WTC11 (cell line): Measurements from ENCODE around the gene CTXN3. TPM values are rescaled to one million over a fixed set of nuclear protein-coding genes. Genes with fewer than 3 reads are reported as not detected.

ENCODE experiments used
- ATAC-seq: fragments of 200-7000 bp; cut with Tn5 transposase; 2 replicates; pipeline ENCODE4 v1.10.0; 2021; ENCODE audit warnings: mild to moderate bottlenecking, moderate library complexity
- CTCF ChIA-PET: fragments of 300-600 bp; sonication (Branson Sonifier 250); formaldehyde crosslinking; loops from one replicate; lab custom pipeline; 2021; ENCODE audit warnings: antibody characterized with exemption; lab: Charles Lee
- POLR2A ChIA-PET: fragments of 350-600 bp; sonication (Branson Sonifier 250); formaldehyde crosslinking; loops from one replicate; lab custom pipeline; 2021; ENCODE audit warnings: antibody characterized with exemption; lab: Charles Lee
- DNase-seq: peaks from one replicate; pipeline ENCODE4 v3.0.0; 2021; ENCODE audit warnings: low spot score
- H3K27ac Mint-ChIP-seq: 2 replicates; pipeline ENCODE4 v1.8.0; 2021; ENCODE audit warnings: mixed read lengths
- H3K27me3 Mint-ChIP-seq: 2 replicates; pipeline ENCODE4 v1.8.0; 2021; ENCODE audit warnings: low read depth, mild to moderate bottlenecking, moderate library complexity, mixed read lengths
- H3K36me3 Mint-ChIP-seq: 2 replicates; pipeline ENCODE4 v1.8.0; 2021; ENCODE audit warnings: mixed read lengths
- H3K4me1 Mint-ChIP-seq: 2 replicates; pipeline ENCODE4 v1.8.0; 2022; ENCODE audit warnings: mixed read lengths
- H3K4me3 Mint-ChIP-seq: 2 replicates; pipeline ENCODE4 v1.8.0; 2021; ENCODE audit warnings: mild to moderate bottlenecking, moderate library complexity, mixed read lengths
- H3K9me3 Mint-ChIP-seq: 2 replicates; pipeline ENCODE4 v1.8.0; 2021; ENCODE audit warnings: mixed read lengths
- AFF4 ChIP-seq: sonication (generic); formaldehyde crosslinking; IDR thresholded peaks from 2 replicates; pipeline ENCODE4 v1.8.1; 2023; ENCODE audit warnings: mild to moderate bottlenecking, missing genetic modification reagents, borderline replicate concordance
- ATF1 ChIP-seq: sonication (generic); formaldehyde crosslinking; IDR thresholded peaks from 2 replicates; pipeline ENCODE4 v1.8.1; 2023; ENCODE audit warnings: mild to moderate bottlenecking, moderate library complexity, missing genetic modification reagents
- CDX4 ChIP-seq: fragments of 250-450 bp; sonication (Bioruptor Pico); IDR thresholded peaks from 2 replicates; pipeline ENCODE4 v1.9.0; 2021; ENCODE audit warnings: moderate library complexity, mild to moderate bottlenecking, inconsistent platforms, borderline replicate concordance
- ELF4 ChIP-seq: sonication (generic); formaldehyde crosslinking; IDR thresholded peaks from 2 replicates; pipeline ENCODE4 v1.8.1; 2022; ENCODE audit warnings: low read depth, mild to moderate bottlenecking, moderate library complexity, missing genetic modification reagents
- ESRRA ChIP-seq: sonication (generic); formaldehyde crosslinking; IDR thresholded peaks from 2 replicates; pipeline ENCODE4 v1.8.1; 2022; ENCODE audit warnings: mild to moderate bottlenecking, missing genetic modification reagents, borderline replicate concordance
- NFE2L1 ChIP-seq: sonication (generic); formaldehyde crosslinking; IDR thresholded peaks from 2 replicates; pipeline ENCODE4 v1.8.1; 2023; ENCODE audit warnings: missing genetic modification reagents
- NR3C1 ChIP-seq: sonication (generic); formaldehyde crosslinking; conservative IDR thresholded peaks from 2 replicates; pipeline ENCODE4 v1.8.1; 2023; ENCODE audit warnings: low read depth, mild to moderate bottlenecking, missing genetic modification reagents
- PRDM15 ChIP-seq: sonication (generic); formaldehyde crosslinking; IDR thresholded peaks from 2 replicates; pipeline ENCODE4 v1.8.0; 2022; ENCODE audit warnings: missing genetic modification reagents
- PREB ChIP-seq: sonication (generic); formaldehyde crosslinking; IDR thresholded peaks from 2 replicates; pipeline ENCODE4 v1.8.1; 2022; ENCODE audit warnings: mild to moderate bottlenecking, missing genetic modification reagents, moderate library complexity, borderline replicate concordance
- TEAD1 ChIP-seq: sonication (generic); formaldehyde crosslinking; IDR thresholded peaks from 2 replicates; pipeline ENCODE4 v1.8.0; 2022; ENCODE audit warnings: mild to moderate bottlenecking, missing genetic modification reagents
- TP53 ChIP-seq: sonication (generic); formaldehyde crosslinking; IDR thresholded peaks from 2 replicates; pipeline ENCODE4 v1.8.1; 2023; ENCODE audit warnings: mild to moderate bottlenecking, missing genetic modification reagents
- USF2 ChIP-seq: sonication (generic); formaldehyde crosslinking; IDR thresholded peaks from 2 replicates; pipeline ENCODE4 v1.8.1; 2023; ENCODE audit warnings: mild to moderate bottlenecking, missing genetic modification reagents, moderate library complexity
- ZNF232 ChIP-seq: sonication (generic); formaldehyde crosslinking; IDR thresholded peaks from 2 replicates; pipeline ENCODE4 v1.8.0; 2022; ENCODE audit warnings: mild to moderate bottlenecking, missing genetic modification reagents
- total RNA-seq: library from RNA; stranded (reverse); gene quantifications from 3 replicates; pipeline ENCODE4 v1.2.3, GENCODE V29; 2021
- TF ChIP-seq, protein P1 (sequence below): sonication (generic); formaldehyde crosslinking; conservative IDR thresholded peaks from 2 replicates; pipeline ENCODE4 v1.8.1; 2023; ENCODE audit warnings: mild to moderate bottlenecking, low read depth, missing genetic modification reagents, moderate library complexity
- TF ChIP-seq, protein P2 (sequence below): sonication (generic); formaldehyde crosslinking; IDR thresholded peaks from 2 replicates; pipeline ENCODE4 v1.8.0; 2023; ENCODE audit warnings: missing genetic modification reagents
- TF ChIP-seq, protein P3 (sequence below): sonication (generic); formaldehyde crosslinking; IDR thresholded peaks from 2 replicates; pipeline ENCODE4 v1.8.1; 2023; ENCODE audit warnings: mild to moderate bottlenecking, moderate library complexity, missing genetic modification reagents

Gene CTXN3
- total RNA-seq, 1 experiment from 2014 or later: not detected

DNA sequence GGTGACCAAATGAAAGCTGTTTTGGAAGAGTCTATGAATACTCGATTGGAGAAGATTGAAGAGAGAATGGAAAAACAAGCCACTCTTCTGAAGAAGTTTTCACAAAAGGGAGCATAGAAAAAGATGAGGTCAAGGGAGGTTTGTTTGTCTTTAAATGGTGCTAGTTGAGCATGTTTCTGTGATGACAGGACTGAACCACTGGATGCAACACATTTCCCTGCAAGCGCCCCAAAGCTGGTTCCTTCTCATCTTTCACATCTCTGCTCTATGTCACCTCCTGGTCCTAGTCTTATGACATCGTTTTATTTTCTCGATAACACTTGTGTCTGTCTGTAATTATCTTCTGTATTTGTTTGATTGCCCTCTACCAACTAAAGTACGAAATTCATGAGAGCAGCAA lies 50.5 kb downstream of the CTXN3 start (continued):
- TF ChIP-seq NFE2L1 (CRISPR knock-in tag) (no peak), TEAD1 (CRISPR knock-in tag) (no peak), CDX4 (no peak), AFF4 (CRISPR knock-in tag) (no peak), ESRRA (CRISPR knock-in tag) (no peak)
- TF ChIP-seq, protein P1, sequence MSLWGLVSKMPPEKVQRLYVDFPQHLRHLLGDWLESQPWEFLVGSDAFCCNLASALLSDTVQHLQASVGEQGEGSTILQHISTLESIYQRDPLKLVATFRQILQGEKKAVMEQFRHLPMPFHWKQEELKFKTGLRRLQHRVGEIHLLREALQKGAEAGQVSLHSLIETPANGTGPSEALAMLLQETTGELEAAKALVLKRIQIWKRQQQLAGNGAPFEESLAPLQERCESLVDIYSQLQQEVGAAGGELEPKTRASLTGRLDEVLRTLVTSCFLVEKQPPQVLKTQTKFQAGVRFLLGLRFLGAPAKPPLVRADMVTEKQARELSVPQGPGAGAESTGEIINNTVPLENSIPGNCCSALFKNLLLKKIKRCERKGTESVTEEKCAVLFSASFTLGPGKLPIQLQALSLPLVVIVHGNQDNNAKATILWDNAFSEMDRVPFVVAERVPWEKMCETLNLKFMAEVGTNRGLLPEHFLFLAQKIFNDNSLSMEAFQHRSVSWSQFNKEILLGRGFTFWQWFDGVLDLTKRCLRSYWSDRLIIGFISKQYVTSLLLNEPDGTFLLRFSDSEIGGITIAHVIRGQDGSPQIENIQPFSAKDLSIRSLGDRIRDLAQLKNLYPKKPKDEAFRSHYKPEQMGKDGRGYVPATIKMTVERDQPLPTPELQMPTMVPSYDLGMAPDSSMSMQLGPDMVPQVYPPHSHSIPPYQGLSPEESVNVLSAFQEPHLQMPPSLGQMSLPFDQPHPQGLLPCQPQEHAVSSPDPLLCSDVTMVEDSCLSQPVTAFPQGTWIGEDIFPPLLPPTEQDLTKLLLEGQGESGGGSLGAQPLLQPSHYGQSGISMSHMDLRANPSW (CRISPR knock-in tag): no peak

DNA sequence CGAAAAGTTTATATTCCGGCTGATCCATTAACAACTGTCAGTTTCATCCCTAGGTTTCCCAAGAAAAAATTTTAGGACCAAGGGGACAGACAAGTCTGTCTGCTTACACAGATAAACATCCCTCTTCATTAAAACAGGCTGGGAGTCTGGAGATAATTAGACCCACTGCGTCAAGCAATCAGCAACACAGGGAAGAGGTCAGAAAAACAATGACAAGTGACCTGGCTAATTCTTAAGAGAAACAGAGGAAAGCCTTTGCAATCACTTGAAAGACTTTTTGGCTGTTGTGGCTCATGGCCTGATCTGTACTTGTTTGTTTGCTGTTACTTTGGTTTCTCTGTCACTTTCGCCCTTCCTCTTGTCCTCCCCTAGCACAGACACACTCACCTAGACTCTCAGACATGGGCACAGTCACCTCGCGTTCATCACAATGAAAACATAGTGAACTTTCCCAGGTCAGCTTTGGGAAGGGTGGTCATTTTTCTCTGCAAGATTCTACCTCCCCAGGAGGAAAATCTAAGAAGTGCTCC lies 51.4 kb downstream of the CTXN3 start:
- no peaks in the 10 kb centered on the region for H3K36me3 Mint-ChIP-seq
- POLR2A ChIA-PET: no interaction called here
- no peaks in the 10 kb centered on the region for H3K27me3 Mint-ChIP-seq
- CTCF ChIA-PET: no interaction called here
- H3K27ac Mint-ChIP-seq: no peak overlapping the region
- no peaks in the 10 kb centered on the region for H3K9me3 Mint-ChIP-seq
- H3K4me3 Mint-ChIP-seq: no peak overlapping the region
- peaks cover 9% of the 10 kb centered on the region for H3K4me1 Mint-ChIP-seq
- ATAC-seq (no peak), DNase-seq (no peak)
- no peak for TF ChIP-seq PREB (CRISPR knock-in tag)
- no peak for TF ChIP-seq ESRRA (CRISPR knock-in tag)
- TF ChIP-seq ATF1 (CRISPR knock-in tag): no peak
- no peak for TF ChIP-seq NR3C1 (CRISPR knock-in tag)
- TF ChIP-seq, protein P1 (CRISPR knock-in tag): no peak
- TF ChIP-seq, protein P2, sequence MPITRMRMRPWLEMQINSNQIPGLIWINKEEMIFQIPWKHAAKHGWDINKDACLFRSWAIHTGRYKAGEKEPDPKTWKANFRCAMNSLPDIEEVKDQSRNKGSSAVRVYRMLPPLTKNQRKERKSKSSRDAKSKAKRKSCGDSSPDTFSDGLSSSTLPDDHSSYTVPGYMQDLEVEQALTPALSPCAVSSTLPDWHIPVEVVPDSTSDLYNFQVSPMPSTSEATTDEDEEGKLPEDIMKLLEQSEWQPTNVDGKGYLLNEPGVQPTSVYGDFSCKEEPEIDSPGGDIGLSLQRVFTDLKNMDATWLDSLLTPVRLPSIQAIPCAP: no peak
- no peak for TF ChIP-seq PRDM15 (CRISPR knock-in tag)
- TF ChIP-seq ZNF232 (CRISPR knock-in tag): no peak
- no peak for TF ChIP-seq ELF4 (CRISPR knock-in tag)
- TF ChIP-seq TP53 (CRISPR knock-in tag): no peak
- TF ChIP-seq USF2 (CRISPR knock-in tag): no peak
- TF ChIP-seq, protein P3, sequence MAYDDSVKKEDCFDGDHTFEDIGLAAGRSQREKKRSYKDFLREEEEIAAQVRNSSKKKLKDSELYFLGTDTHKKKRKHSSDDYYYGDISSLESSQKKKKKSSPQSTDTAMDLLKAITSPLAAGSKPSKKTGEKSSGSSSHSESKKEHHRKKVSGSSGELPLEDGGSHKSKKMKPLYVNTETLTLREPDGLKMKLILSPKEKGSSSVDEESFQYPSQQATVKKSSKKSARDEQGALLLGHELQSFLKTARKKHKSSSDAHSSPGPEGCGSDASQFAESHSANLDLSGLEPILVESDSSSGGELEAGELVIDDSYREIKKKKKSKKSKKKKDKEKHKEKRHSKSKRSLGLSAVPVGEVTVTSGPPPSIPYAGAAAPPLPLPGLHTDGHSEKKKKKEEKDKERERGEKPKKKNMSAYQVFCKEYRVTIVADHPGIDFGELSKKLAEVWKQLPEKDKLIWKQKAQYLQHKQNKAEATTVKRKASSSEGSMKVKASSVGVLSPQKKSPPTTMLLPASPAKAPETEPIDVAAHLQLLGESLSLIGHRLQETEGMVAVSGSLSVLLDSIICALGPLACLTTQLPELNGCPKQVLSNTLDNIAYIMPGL (CRISPR knock-in tag): no peak
